ENCODE measurements around the gene RPLP2. TPM values are rescaled to one million over a fixed set of nuclear protein-coding genes. Genes with fewer than 3 reads are reported as not detected.
A peak's percentile ranks its signal among the peaks of the same experiment; 100 is the strongest.

Gene RPLP2
- total RNA-seq, 1 experiment from 2014 or later, result 318 TPM

DNA sequence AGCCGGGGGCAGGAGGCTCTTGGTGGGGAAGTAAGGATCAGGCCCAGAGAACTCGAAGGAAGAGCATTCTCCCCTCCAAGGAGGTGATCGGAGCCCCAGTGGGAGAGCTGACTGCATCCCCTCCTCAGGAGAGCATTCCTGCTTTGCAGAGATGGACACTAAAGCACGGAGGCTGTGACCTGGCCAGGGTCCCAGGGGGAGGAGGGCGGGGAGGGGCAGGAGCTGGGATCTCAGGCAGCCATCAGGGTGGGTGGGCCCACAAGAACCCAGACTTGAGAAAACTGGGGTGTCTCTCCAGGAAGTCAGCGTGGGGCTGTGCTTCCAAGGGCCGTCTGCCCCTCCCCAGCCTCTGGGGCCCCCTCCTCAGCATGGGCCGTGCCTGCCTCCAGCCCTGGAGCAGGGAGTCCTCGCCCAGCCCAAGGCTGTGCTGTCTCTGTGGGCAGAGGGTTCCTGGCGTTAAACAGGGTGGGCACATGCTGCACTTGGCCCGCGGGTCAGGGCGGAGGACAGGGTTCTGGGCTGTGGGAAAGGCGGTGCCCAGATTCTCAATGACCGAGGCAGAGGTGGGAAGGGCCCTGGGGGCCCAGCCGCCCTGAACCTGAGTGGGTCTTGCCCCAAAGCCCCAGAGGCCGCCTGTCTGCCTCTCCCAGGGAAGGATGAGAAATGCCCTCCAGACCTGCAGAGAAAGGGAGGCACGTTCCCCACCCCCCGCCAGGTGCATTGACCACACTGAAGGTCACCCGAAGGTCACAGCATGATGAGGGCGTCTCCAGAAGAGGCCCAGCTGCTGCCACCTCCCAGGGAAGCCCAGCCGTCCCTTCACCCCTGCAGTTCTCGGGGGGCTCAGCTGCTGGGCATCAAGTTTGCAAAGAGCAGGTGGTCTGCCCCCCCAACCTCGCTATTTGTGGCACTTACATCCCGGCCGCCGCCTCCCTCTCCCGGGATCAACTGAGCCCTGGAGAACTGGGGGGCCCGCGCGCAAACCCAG, 20.5 kb upstream of the RPLP2 start:
- in situ Hi-C loops (cut with HindIII; ENCODE audit: low pct_unique_long_range_greater_than_20kb, low sequenced_read_pairs), result no loop called here
- no peak for DNase-seq (ENCODE audit: low read depth)

DNA sequence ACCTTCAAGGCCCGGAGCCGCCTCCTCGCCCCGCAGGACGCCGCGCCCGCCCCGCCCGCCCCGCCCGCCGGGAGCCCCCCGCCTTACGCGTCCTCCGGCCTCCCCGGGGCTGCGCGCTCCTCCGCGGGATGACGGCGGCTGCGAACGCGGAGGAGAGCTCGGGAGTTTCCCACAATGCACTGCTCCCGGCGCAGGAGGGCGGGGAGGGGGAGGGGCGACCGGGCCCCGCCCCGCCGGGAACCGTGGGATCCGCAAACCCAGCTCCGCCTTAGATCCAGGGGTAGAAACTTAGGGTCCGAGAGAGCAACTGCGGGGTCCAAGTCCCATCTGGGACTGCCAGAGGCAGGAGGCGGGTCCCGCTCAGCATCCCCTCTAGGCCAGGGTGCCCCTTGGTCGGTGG, 19.8 kb upstream of the RPLP2 start, which contains the start of gene CEND1:
TSS of gene CEND1 (minus strand) at position 148 of the 400 bp plus-strand sequence. CDS start 1,514 bp downstream, outside the sequence.
- DNase-seq (ENCODE audit: low read depth), result no peak
- in situ Hi-C loops (cut with HindIII; ENCODE audit: low pct_unique_long_range_greater_than_20kb, low sequenced_read_pairs), result no loop called here

DNA sequence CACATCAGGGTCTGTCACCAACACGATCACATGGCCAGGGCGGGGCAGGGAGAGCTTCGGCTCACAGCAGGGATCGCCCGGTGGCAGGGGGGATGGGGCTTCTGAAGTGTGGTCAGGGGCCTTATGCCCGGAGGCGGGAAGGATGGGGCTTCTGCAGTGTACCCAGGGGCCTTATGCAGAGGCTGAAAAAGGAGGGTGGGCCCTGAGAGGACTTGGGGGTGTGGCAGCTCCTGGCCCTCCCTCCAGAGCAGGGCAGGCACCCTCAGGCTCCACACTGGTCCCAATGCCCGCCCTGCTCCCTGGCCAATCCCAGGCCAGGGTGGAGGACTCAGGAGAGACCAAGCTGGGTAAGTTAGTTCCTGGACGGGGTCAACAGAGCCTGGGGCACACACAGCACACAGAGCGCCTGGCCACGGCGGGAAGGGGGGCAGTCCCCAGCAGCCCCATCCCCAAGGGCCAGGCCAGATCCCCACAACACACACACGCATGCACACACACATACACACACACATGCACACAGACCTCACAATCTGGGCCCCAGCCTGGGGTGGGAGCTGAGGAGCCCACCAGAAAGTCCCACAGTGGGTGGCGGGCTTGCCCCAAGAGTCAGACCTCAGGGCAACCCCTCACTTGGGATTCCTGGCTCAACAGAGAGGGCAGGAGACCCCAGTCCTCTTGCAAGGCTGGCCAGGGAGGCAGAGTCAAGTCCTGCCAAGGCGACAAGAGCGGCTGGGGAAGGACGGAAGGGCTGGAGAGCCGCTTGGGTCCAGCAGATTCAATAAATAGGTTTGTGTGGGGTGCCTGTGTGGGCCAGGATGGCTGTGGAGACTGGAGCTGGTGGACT, 18.8 kb upstream of the RPLP2 start:
- peak; percentile 59 for DNase-seq (ENCODE audit: low read depth)
- in situ Hi-C loops (cut with HindIII; ENCODE audit: low pct_unique_long_range_greater_than_20kb, low sequenced_read_pairs), result no loop called here

DNA sequence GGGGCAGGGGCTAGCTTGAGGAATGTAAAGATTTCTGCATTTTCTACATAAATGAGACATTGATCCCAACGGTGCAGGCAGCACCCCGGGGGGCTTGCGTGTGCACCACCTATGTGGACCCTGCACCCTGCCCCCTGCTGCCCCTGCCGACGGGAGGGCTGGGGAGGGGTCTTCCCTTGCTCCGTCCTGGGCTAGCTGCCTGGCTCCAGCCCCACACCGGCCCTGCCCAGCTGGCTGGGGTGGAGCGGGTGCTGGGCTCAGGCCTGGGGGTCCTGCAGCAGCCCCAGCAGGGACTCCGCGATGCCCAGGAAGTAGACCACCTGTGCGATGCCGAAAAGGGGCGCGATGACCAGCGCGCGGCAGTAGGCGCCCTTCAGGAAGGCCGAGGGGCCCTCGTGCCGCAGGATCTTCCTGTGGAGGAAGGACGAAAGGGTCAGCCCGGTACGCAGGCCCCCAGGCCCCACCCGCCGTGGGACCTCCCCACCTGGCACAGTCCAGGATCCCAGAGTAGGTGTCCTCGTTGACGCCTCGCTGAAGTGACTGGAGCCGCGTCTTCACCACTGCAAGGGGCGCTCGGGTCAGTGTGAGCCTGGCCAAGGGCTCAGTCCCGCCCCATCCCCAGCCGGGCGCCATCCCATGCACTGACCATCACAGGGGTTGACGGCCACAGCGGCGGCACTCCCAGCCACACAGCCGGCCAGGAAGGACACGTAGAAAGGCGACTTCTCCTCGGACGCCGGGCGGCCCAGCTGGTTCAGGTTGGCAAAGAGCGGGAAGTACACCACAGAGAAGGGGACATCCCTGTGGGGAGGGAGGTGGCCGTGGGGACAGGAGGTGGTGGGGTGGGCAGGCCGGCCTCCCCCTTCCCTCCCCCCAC, 17.9 kb upstream of the RPLP2 start:
- in situ Hi-C loops (cut with HindIII; ENCODE audit: low pct_unique_long_range_greater_than_20kb, low sequenced_read_pairs), result no loop called here
- no peak for DNase-seq (ENCODE audit: low read depth)

DNA sequence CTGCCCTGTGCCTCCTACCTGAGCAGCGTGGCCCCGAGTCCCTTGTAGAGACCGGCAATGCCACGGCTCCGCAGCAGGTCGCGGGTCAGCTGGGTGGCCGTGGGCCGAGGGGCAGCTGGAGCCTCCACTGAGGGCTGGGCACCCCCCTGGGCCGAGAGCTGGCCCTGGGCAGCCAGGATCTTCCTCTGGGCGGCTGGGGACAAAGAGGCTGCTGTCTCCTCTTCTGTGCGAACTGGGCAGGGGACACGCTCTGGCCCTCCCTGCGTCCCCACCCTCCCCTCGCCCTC, 17.3 kb upstream of the RPLP2 start:
- DNase-seq (ENCODE audit: low read depth), result no peak
- in situ Hi-C loops (cut with HindIII; ENCODE audit: low pct_unique_long_range_greater_than_20kb, low sequenced_read_pairs), result no loop called here

DNA sequence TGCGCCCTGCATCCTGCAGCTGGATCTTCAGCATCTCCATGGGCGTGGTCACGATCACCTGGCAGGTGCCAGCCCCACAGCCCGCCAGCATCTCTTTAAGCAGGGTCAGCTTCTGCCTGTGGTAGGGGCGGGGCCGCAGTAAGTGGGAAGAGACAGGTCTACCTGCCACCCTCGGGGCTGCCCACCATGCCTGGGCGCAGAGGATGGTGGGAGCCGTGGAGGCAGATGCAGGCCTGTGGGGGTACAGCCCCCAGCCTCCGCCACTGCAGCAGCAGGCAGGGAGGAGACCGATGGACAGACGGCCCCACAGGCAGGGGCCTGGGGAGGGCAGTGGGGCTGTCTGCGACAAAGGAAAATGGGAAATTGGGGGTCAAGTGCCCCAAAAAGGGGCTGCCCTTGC, 16.9 kb upstream of the RPLP2 start:
- DNase-seq (ENCODE audit: low read depth), result no peak
- in situ Hi-C loops (cut with HindIII; ENCODE audit: low pct_unique_long_range_greater_than_20kb, low sequenced_read_pairs), result no loop called here

DNA sequence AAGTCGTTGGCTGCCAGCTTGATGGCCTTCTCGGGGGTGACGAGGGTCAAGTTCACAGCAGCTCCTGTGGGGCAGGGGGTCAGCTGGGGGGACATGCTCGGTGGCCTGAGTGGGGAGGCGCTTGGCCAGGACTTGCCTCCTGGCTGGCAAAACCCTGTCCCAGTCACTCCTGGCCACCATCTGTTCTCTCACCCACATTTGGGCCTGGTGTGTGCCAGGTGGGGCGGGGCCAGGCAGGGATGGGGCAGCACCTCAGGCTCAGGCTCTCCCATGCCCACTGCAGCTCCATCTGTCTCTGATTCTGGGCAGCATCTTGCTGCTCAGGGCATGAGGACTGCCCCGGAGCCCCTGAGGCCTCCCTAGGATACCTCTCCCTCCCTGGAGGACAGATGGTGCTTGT, 16.2 kb upstream of the RPLP2 start:
- in situ Hi-C loops (cut with HindIII; ENCODE audit: low pct_unique_long_range_greater_than_20kb, low sequenced_read_pairs), result no loop called here
- DNase-seq (ENCODE audit: low read depth), result no peak

DNA sequence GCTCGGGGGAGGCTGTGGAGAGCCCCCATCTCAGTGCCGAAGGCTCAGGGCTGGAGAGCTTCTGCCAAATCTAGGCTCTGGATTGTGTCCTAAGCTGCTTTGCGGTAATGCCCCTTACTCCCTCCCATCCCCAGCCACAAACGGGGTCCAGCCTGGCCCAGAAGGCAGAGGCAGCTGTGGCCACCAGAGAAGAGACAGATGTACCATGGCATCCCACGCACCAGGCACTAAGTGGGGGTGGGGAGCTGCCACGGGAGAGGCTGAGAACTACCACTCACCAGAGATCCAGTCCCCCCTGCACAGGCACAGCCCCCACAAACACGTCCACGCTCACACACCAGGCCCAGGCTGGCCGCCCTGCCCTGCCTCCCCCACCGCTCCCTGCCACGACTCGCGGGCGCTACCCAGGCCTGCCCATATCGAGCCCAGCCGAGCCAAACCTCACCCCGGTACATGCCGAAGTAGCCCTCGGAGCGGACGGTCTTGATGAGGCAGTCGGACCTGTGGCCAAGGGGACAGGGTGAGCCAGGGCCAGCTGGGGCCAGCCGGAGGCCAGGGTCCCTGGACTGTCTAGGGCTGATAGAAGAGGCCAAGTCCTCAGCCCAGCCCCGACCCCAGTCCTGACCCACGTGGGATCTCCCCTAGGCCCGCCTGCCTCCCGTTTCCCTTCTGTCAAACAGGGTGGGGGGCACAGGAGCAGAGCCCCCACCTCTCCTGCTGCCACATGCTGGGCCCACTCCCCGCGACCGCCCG, 15.6 kb upstream of the RPLP2 start:
- in situ Hi-C loops (cut with HindIII; ENCODE audit: low pct_unique_long_range_greater_than_20kb, low sequenced_read_pairs), result no loop called here
- no peak for DNase-seq (ENCODE audit: low read depth)

DNA sequence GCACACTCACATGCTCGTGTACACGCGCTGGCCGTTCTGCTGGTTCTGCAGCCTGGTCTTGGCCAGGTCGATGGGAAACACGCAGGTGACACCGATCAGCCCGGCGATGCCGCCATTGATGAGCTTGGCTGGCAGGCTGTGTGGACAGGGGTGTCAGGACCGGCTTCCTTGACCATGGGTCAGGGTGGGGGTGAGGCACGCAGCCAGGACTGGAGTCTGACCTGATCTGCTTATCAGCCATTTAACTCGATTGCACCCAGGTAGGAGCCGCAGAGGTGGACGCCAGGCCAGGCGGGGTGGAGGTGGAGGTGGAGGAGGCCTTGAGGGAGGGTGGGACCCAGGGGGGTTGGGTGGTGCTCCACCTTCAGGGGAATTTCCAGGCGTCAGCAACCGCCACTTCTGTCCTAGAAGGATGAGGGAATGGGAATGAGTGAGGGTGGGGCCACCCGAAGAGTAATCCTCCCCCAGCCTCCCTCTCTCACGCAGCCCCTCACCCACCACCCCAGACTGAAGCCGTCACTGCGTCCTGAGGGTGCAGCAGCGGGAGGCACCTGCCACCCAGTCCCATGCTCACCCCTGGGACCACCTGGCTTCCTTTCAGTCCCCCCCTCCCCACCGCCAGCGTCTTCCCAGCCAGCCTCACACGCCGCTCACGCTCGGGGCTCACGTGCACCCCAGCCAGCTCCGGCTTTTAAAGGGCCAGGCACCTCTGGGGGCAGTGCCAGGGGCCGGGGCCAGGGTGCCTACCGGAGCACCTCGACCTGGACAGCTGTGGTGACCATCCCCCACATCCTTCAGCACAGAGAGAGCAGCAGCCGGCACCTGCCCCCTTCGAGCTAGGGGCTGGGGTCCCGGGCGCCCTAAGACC, 14.8 kb upstream of the RPLP2 start:
- DNase-seq (ENCODE audit: low read depth), result no peak
- in situ Hi-C loops (cut with HindIII; ENCODE audit: low pct_unique_long_range_greater_than_20kb, low sequenced_read_pairs), result no loop called here

DNA sequence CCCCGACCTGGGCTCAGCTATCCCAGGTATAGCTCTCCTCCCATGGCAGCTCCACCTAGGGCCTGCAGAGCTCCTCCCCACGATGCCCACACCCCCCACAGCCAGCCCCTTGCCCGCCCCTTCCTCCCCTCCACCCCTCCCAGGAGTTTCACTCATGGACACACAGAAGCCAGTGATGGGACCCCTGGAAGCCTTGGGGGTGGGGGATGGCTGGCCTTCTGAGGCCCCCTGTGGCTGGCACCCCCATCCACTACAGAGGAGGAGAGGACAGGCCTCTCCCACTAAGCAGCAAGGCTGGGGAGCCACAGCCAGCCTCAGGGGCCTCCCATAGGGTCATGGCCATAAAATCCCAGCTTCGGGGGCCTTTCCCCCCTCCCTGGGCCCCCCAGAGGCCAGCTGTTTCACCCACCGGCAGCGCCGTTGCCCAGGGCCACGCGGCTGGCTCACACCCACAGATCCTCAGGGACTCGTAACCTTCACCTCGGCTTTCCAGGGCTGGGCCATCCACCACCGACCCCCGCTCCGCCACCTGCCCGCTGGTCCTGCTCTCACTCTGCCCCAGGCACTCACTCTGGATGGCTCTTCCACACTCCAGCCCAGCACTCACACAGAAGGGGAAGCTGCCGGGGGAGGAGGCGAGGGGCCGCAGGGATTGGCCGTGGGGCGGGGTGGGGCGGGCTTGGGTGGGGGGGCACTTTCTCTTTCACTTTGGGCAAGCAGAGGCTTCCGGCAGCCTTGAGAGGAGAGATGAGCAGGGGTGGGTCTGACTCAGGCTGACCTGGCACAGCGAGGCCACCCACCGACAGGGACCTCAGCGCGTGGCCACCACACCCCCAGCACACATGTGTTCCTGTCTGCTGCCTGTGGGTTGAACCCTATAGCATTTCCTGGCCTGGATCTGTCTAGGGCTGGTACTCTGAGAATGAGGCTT, 13.9 kb upstream of the RPLP2 start:
- DNase-seq (ENCODE audit: low read depth), result peak; percentile 72
- in situ Hi-C loops (cut with HindIII; ENCODE audit: low pct_unique_long_range_greater_than_20kb, low sequenced_read_pairs), result no loop called here

DNA sequence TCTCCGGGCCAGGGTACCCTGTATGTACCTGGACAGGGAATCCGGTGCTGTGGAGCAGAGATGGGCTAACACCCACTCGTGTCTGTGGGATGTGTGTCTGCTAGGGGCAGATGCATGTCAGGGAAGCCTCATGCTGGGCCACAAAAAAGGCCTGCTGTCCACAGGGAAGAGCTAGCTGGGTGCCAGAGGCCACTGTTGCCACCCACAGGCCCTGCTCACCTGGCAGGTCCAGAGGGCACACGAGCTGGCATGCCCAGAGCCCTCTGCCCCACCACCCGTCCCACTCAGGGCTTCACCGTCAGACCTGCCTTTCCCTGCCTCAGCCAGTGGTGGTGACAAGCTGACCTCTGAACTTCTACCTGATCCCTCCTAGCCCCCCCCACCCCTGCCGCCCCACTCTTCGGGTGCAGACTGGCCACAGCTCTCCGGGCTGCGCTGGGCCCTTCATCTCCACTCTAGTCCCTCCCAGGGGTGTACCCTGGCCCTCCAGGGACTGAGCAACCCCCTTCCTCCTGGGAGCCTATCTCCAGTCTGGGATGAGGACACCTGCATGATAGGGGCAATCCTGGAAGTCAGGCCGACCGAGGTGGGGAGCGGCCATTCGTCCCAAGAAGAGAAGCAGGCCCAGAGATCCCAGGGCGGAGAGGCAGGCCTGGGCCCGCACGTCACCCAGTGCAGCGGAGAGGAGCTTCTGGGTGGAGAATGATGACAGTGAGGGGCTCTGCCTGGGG, 13.0 kb upstream of the RPLP2 start:
- in situ Hi-C loops (cut with HindIII; ENCODE audit: low pct_unique_long_range_greater_than_20kb, low sequenced_read_pairs), result no loop called here
- no peak for DNase-seq (ENCODE audit: low read depth)

DNA sequence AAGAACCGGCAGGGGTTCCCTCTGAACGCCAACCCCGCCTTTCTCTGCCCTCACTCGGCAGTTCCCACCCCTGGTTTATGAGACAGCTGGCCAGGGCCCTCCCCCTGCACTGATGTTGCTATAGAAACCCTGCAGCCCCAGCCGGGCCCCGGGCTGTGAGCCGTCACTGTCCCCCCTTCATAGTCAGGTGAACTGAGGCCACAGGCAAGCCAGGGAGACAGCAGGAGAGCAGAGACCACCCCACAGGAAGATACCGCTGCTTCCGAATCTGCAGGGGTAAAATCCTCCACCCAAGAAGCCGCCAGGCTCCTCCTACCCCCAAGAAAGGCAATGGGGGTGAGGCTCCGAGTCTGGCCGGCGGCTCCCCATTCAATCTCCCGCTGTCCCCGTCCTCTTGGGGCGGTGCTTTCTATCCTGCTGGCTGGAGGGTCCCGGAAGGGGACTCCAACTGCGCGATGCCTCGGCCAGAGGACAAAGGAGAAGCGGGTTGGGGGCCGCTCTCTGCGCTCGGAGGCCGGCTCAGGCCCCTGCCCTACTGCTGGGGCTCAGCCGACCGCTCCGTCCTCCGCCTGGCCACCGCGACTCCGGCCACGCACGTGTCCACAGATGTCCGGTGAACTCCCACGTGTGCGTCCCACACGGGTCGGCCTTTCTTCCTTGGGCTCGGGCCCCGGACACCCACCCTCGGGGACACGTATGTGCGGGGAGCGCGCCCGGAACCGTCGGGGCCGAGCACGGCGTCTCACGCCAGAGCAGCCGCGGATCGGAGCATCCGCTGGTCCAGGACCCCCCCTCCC, 12.3 kb upstream of the RPLP2 start:
- DNase-seq (ENCODE audit: low read depth), result peak; percentile 81
- in situ Hi-C loops (cut with HindIII; ENCODE audit: low pct_unique_long_range_greater_than_20kb, low sequenced_read_pairs), result no loop called here

DNA sequence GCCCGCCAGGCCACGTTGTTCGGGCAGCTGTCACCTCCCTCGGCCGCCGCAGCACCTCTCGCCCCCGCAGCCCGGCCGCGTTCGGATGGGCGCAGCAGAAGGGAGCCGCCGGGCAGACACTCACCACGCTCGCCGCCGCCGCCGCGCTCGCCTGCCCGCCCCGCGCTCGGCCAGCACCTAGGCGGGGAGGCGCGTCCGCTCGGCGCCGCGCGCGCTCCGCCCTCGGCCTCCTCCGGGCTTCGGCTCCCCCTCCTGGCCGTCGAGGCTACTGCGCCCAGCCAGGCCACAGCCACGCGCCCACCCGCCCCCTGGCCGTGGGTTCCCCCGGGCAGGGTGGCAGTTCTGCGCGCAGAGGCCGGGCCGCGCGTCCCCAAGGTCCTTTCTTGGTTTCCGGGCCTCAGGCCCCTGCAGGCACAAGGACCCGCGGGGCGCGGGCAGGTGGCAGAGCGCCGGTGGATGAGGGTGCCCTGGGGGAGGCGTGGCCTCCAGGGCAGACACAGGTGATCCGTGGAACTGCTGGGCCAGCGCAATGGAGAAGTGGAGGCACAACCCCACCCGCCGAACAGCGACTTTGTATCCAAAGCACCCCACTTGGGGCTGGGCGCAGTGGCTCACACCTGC, 11.6 kb upstream of the RPLP2 start, which contains the start of gene SLC25A22:
TSS of gene SLC25A22 (minus strand) at position 189 of the 621 bp plus-strand sequence. CDS start 3,275 bp downstream, outside the sequence.
- DNase-seq (ENCODE audit: low read depth), result peak; percentile 72

More for the DNA sequence above, 11.6 kb upstream of the RPLP2 start, which contains the start of gene SLC25A22:
- in situ Hi-C loops (cut with HindIII; ENCODE audit: low pct_unique_long_range_greater_than_20kb, low sequenced_read_pairs), result no loop called here

Data from Caki2 (cell line).